22Rv1 (cell line): ENCODE data around the gene TOP1.
"Not testable (repeated sequence)": the region's sequence is repeated elsewhere in the genome, so short reads cannot be mapped to it uniquely, and the experiment has no call there.

Experiments used
- H3K27ac ChIP-seq: fragments of 450-650 bp; 2 replicates; pipeline ENCODE4 v1.5.1; 2017
- ZFX ChIP-seq: fragments of 450-650 bp; IDR thresholded peaks from 2 replicates; pipeline ENCODE4 v1.6.1; 2017; ENCODE audit warnings: antibody characterized with exemption, borderline replicate concordance
- TF ChIP-seq, protein P1 (sequence below): fragments of 450-650 bp; IDR thresholded peaks from 2 replicates; pipeline ENCODE4 v1.5.1; 2017; ENCODE audit warnings: mild to moderate bottlenecking

TOP1 gene

DNA sequence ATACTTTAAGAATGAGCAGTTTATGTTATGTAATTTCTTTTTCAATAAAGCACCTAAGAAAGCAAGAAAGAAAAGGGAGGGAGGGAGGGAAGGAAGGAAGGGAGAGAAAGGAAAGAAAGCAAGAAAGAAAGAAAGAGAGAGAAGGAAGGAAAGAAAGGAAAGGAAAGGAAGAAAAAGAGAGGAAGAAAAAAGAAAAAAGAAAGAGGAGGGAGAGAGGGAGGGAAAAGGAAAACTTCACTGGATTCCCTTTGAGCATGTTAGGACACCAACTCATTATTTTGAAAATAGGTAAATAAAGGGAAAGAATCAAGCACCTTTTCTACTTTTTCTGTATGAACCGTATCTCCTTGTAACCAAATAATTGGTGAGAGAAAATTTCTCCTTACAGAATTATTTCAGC lies 32.3 kb upstream of the TOP1 start:
- TF ChIP-seq ZFX = no peak
- TF ChIP-seq, protein P1, sequence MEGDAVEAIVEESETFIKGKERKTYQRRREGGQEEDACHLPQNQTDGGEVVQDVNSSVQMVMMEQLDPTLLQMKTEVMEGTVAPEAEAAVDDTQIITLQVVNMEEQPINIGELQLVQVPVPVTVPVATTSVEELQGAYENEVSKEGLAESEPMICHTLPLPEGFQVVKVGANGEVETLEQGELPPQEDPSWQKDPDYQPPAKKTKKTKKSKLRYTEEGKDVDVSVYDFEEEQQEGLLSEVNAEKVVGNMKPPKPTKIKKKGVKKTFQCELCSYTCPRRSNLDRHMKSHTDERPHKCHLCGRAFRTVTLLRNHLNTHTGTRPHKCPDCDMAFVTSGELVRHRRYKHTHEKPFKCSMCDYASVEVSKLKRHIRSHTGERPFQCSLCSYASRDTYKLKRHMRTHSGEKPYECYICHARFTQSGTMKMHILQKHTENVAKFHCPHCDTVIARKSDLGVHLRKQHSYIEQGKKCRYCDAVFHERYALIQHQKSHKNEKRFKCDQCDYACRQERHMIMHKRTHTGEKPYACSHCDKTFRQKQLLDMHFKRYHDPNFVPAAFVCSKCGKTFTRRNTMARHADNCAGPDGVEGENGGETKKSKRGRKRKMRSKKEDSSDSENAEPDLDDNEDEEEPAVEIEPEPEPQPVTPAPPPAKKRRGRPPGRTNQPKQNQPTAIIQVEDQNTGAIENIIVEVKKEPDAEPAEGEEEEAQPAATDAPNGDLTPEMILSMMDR = no peak
- no peak overlapping the region for H3K27ac ChIP-seq

DNA sequence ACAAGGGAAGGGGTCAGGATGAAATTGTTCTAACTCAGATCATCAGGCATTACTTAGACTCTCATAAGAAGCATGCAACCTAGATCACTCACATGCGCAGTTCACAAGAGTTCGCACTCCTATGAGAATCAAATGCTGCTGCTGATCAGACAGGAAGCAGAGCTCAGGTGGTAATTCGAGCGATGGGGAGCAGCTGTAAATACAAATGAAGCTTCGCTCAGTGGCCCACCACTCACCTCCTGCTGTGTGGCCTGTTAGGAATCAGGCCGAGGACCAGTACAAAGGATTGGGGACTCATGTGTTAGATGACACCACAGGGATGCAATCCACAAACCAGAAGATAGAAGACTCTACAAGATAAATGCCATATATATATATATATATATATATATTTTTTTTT lies 31.5 kb upstream of the TOP1 start:
- no peak overlapping the region for H3K27ac ChIP-seq
- TF ChIP-seq, protein P1 = no peak
- TF ChIP-seq ZFX = no peak

DNA sequence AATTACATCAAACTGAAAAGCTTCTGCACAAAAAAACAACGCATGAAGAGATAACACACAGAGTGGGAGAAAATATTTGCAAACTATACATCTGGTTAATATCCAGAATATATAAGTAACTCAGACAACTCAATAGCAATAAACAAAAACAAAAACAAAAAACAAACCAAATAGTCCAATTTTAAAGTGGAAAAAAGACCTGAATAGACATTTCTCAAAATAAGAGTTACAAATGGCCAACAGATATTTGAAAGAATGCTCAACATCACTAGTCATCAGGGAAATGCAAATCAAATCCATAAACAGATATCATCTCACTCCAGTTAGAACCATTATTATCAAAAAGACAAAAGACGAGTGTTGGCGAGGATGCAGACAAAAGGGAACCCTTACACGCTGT lies 28.8 kb upstream of the TOP1 start:
- no peak for TF ChIP-seq ZFX
- TF ChIP-seq, protein P1 = no peak
- H3K27ac ChIP-seq = no peak overlapping the region

DNA sequence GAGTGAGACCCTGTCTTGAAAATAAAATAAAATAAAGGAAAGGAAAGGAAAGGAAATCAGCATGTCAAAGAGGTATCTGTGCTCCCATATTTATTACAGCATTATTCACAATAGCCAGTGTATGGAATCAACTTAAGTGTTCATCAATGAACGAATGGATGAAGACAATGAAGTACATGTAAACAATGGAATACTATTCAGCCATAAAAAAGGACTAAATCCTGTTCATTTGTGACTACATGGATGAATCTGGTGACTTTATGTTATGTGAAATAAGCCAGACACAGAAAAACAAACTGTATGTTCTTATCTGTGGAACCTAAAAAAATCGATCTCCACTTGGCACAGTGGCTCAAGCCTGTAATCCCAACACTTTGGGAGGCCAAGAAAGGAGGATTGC lies 28.0 kb upstream of the TOP1 start:
- TF ChIP-seq ZFX = no peak
- TF ChIP-seq, protein P1 = no peak
- no peak overlapping the region for H3K27ac ChIP-seq

DNA sequence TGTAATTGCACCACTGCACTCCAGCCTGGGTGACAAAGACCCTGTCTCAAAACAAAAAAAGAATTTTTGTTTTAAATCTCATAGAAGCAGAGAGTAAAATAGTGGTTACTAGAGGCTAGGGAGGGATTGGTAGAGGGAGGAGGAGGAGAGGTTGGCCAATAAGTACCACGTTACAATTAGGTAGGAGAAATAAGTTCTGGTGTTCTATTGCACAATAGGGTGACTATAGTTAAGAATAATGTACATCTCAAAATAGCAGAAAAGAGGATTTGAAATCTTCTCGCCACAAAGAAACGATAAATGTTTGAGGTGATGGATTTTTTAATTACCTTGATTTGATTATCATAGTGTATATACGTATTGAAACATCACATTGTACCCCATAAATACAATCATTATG lies 27.1 kb upstream of the TOP1 start:
- TF ChIP-seq ZFX = no peak
- TF ChIP-seq, protein P1 = no peak
- H3K27ac ChIP-seq = no peak overlapping the region

DNA sequence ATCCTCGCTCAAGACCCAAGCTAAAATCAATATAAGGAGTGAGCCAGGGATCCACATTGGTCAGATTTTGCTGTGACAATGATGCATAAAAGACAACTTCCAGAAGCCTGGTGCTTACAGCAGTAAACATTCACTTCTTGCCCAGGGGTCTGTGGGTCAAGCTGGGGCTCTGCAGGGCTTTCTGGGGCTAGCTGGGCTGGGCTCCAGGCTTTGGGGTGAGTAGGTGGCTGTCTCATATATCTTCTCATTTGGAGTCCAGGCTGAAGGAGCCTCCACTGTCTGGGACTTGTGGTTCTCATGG lies 25.8 kb upstream of the TOP1 start:
- TF ChIP-seq, protein P1 = no peak
- no peak for TF ChIP-seq ZFX
- no peak overlapping the region for H3K27ac ChIP-seq

DNA sequence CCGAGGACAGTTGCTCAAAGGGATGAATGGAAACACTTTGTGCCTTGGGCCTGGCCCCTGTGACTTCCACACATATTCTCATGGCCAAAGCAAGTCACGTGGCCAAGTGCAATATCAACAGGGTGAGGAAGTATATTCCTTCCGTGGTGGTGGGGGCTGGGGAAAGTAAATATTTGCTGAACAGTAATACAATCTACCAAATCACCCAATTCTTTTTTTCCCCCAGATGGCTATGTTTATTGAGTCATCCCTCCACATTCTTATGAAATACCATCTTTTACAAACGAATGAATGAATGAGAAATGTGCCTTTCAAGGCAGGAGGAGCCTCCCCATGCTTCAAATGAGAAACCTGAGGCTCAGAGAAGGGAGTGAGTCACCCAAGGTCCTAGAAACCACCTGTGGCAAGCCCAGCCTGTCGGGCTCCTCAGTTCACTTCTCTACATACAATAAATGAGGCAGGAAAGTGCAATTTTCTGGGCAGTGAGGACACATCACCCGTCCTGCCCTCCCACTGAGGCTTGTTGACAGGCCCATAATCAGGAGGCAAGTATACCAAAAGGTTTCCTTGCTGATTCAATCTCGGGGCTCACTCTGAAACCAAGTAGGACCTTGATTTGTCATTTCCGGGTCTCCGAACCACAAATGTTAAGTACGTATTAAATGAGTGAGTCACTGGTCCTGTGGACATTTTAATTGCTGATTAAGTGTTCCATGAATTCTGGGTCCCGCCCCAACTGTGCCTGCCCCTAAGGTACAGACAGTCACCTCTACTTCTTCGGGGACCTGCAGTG lies 25.3 kb upstream of the TOP1 start:
- H3K27ac ChIP-seq = no peak overlapping the region
- TF ChIP-seq ZFX = no peak
- TF ChIP-seq, protein P1 = no peak

DNA sequence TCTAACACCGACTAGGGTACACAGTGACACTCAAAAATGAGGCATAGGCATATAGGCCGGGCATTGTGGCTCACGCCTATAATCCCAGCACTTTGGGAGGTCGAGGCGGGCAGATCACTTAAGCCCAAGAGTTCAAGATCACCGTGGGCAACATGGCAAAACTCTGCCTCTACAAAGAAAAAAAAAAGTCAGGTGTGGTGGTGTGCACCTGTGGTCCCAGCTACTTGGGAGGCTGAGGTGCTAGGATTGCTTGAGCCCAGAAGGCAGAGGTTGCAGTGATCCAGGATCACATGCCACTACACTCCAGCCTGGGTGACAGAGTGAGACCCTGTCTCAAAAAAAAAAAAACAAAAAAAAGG lies 24.7 kb upstream of the TOP1 start:
- not testable (repeated sequence) for H3K27ac ChIP-seq
